Natural killer cell (primary cell): ENCODE results near the gene AJM1. TPM values are rescaled to one million over a fixed set of nuclear protein-coding genes. Genes with fewer than 3 reads are reported as not detected.

Experiments used
- ATAC-seq, 3 donors: fragments of 150-1000 bp in 2 of 3; fragments of 200-7000 bp in 1 of 3; cut with Tn5 transposase; 1 replicate in 1 of 3; 2 replicates in 2 of 3; pipeline ENCODE4 v1.10.0; 2021; ENCODE audit warnings: mild to moderate bottlenecking in 2 of 3, moderate library complexity in 2 of 3
- DNase-seq, 2 donors: peaks; one replicate each; pipeline versions ENCODE4 v3.0.0 to v3.0.0-alpha.2; 2013 to 2021; ENCODE audit warnings: mixed read lengths in 1 of 2
- H3K27ac ChIP-seq: one replicate; pipeline ENCODE4 v1.5.1; 2013; ENCODE audit warnings: mild to moderate bottlenecking, low read length
- H3K27me3 ChIP-seq: one replicate; pipeline ENCODE4 v1.6.1; 2013; ENCODE audit warnings: low read length; ENCODE audit not compliant: control insufficient read depth, insufficient read depth
- H3K36me3 ChIP-seq: one replicate; pipeline ENCODE4 v1.6.1; 2013; ENCODE audit warnings: low read length; ENCODE audit not compliant: control insufficient read depth, insufficient read depth
- H3K4me1 ChIP-seq: one replicate; pipeline ENCODE4 v1.6.1; 2013; ENCODE audit warnings: low read length; ENCODE audit not compliant: control insufficient read depth, insufficient read depth
- H3K4me3 ChIP-seq: one replicate; pipeline ENCODE4 v1.5.1; 2013; ENCODE audit warnings: low read length
- H3K9me3 ChIP-seq: one replicate; pipeline ENCODE4 v1.6.1; 2013; ENCODE audit warnings: low read length; ENCODE audit not compliant: control insufficient read depth, insufficient read depth
- H3K27ac Mint-ChIP-seq, 2 donors: one replicate each; pipeline ENCODE4 v1.8.0; 2022; ENCODE audit warnings: mild to moderate bottlenecking in 2 of 2, mixed read lengths in 2 of 2, moderate library complexity in 1 of 2
- H3K27me3 Mint-ChIP-seq, 2 donors: one replicate each; pipeline ENCODE4 v1.8.0; 2022; ENCODE audit warnings: low read depth in 2 of 2, mixed read lengths in 2 of 2
- H3K36me3 Mint-ChIP-seq: one replicate; pipeline ENCODE4 v1.8.0; 2022; ENCODE audit warnings: mixed read lengths
- H3K4me1 Mint-ChIP-seq, 2 donors: one replicate each; pipeline ENCODE4 v1.8.0; 2022; ENCODE audit warnings: mixed read lengths in 2 of 2
- H3K4me3 Mint-ChIP-seq: one replicate; pipeline ENCODE4 v1.8.0; 2022; ENCODE audit warnings: mild to moderate bottlenecking, moderate library complexity, mixed read lengths
- H3K9me3 Mint-ChIP-seq, 2 donors: one replicate each; pipeline ENCODE4 v1.8.0; 2022; ENCODE audit warnings: mixed read lengths in 2 of 2
- WGBS: methylation state at CpG from one replicate; pipeline ENCODE4 v1.1.7; 2013; ENCODE audit warnings: missing lambda C conversion rate; ENCODE audit not compliant: insufficient coverage; 5-methylcytosine and 5-hydroxymethylcytosine counted together
- intact Hi-C: fragments of 100-400 bp; cut with micrococcal nuclease; formaldehyde crosslinking; loops from one replicate; pipeline ENCODE4 v1.14.2; 2022
- total RNA-seq, 4 donors: library from RNA; stranded (reverse); fragments of 120-200 nt in 1 of 4; gene quantifications; one replicate each; pipeline versions ENCODE4 v1.2.3 to v1.2.4, GENCODE V29; 2013 to 2022
- TF ChIP-seq, protein P1 (sequence below): fragments of 200-600 bp; IDR thresholded peaks from one replicate; pipeline ENCODE4 v1.8.0; 2022; ENCODE audit warnings: antibody characterized with exemption

AJM1 gene
- total RNA-seq, 3 donors from 2014 or later (not counting 1 experiment from before 2014, with no cell fraction given), result 26.6 to 35.6 (median 31.5) TPM

DNA sequence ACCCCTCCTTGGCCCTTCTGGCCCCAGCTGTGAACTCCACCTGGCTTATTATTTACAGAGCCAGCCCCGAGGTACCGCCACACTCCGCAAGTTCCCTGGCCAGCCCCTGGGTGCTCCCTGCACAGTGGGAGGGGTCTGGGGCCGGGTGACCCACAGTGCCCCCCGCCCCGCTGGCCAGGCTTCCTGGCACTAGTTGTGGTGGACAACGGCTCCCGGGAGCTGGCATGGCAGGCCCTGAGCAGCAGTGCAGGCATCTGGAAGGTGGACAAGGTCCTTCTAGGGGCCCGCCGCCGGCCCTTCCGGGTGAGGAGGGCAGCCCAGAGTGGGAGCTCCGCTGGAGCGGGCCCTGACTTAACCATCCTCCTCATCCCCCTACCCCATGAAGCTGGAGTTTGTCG lies 13.8 kb downstream of the AJM1 start:
- ATAC-seq, result no peak
- H3K9me3 ChIP-seq, result no peaks in the 10 kb centered on the region
- Mint-ChIP-seq H3K36me3 (no peaks in the 10 kb centered on the region), H3K27ac (no peak overlapping the region), H3K9me3 (no peaks in the 10 kb centered on the region), H3K4me1 (no peaks in the 10 kb centered on the region), H3K4me3 (no peak overlapping the region), H3K27me3 (no peaks in the 10 kb centered on the region)
- TF ChIP-seq, protein P1, sequence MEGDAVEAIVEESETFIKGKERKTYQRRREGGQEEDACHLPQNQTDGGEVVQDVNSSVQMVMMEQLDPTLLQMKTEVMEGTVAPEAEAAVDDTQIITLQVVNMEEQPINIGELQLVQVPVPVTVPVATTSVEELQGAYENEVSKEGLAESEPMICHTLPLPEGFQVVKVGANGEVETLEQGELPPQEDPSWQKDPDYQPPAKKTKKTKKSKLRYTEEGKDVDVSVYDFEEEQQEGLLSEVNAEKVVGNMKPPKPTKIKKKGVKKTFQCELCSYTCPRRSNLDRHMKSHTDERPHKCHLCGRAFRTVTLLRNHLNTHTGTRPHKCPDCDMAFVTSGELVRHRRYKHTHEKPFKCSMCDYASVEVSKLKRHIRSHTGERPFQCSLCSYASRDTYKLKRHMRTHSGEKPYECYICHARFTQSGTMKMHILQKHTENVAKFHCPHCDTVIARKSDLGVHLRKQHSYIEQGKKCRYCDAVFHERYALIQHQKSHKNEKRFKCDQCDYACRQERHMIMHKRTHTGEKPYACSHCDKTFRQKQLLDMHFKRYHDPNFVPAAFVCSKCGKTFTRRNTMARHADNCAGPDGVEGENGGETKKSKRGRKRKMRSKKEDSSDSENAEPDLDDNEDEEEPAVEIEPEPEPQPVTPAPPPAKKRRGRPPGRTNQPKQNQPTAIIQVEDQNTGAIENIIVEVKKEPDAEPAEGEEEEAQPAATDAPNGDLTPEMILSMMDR, result no peak
- H3K27me3 ChIP-seq, result no peaks in the 10 kb centered on the region
- no peak overlapping the region for H3K4me3 ChIP-seq
- 85% methylated on average over 15 of the region's 15 CpGs for WGBS
- peaks cover 10% of the 10 kb centered on the region for H3K4me1 ChIP-seq
- H3K36me3 ChIP-seq, result peaks cover 3% of the 10 kb centered on the region
- H3K27ac ChIP-seq, result no peak overlapping the region
- DNase-seq, result no peak
- intact Hi-C loops, result no loop called here

DNA sequence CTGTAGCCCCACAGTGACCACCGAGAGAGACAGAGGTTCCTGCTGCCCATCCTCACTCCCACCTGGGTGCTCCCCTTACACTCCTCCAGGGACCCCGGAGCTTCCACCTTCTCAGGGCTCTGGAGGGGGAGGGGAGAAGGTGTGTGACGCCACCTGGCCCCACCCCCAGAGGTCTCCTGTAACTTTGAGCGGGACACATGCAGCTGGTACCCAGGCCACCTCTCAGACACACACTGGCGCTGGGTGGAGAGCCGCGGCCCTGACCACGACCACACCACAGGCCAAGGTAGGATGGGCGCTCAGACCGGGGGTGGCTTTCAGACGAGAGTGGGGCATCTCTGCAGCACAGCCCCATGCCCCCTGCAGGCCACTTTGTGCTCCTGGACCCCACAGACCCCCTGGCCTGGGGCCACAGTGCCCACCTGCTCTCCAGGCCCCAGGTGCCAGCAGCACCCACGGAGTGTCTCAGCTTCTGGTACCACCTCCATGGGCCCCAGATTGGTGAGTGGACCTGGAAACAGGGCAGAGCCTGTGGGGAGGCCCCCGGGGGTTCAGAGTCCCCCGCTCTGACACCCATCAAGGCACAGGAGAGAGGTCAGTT lies 14.4 kb downstream of the AJM1 start:
- 46% methylated on average over 13 of the region's 14 CpGs for WGBS
- no peaks in the 10 kb centered on the region for H3K36me3 Mint-ChIP-seq
- intact Hi-C loops, result no loop called here
- no peak overlapping the region for H3K27ac ChIP-seq
- no peaks in the 10 kb centered on the region for H3K4me1 Mint-ChIP-seq
- ATAC-seq (no peak), DNase-seq (no peak)
- no peaks in the 10 kb centered on the region for H3K27me3 ChIP-seq
- peaks cover 2% of the 10 kb centered on the region for H3K36me3 ChIP-seq
- no peak overlapping the region for H3K4me3 ChIP-seq
- peaks cover 10% of the 10 kb centered on the region for H3K4me1 ChIP-seq
- no peaks in the 10 kb centered on the region for H3K9me3 ChIP-seq
- no peak overlapping the region for H3K27ac Mint-ChIP-seq
- H3K9me3 Mint-ChIP-seq, result no peaks in the 10 kb centered on the region
- no peaks in the 10 kb centered on the region for H3K27me3 Mint-ChIP-seq
- TF ChIP-seq, protein P1, result no peak
- H3K4me3 Mint-ChIP-seq, result no peak overlapping the region

DNA sequence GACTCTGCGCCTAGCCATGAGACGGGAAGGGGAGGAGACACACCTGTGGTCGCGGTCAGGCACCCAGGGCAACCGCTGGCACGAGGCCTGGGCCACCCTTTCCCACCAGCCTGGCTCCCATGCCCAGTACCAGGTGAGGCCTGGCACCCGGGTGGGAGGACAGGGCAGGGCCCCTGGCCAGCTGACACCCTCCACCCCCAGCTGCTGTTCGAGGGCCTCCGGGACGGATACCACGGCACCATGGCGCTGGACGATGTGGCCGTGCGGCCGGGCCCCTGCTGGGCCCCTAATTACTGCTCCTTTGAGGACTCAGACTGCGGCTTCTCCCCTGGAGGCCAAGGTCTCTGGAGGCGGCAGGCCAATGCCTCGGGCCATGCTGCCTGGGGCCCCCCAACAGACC lies 14.9 kb downstream of the AJM1 start:
- ATAC-seq (no peak), DNase-seq (no peak)
- H3K9me3 Mint-ChIP-seq, result no peaks in the 10 kb centered on the region
- H3K36me3 Mint-ChIP-seq, result no peaks in the 10 kb centered on the region
- no peak overlapping the region for H3K4me3 ChIP-seq
- H3K27ac ChIP-seq, result no peak overlapping the region
- peaks cover 10% of the 10 kb centered on the region for H3K4me1 ChIP-seq
- no peaks in the 10 kb centered on the region for H3K27me3 ChIP-seq
- H3K27ac Mint-ChIP-seq, result no peak overlapping the region
- intact Hi-C loops, result no loop called here
- H3K27me3 Mint-ChIP-seq, result no peaks in the 10 kb centered on the region
- no peaks in the 10 kb centered on the region for H3K4me1 Mint-ChIP-seq
- no peaks in the 10 kb centered on the region for H3K9me3 ChIP-seq
- TF ChIP-seq, protein P1, result no peak
- WGBS, result 92% methylated on average over 19 of the region's 19 CpGs
- H3K4me3 Mint-ChIP-seq, result no peak overlapping the region
- peaks cover 7% of the 10 kb centered on the region for H3K36me3 ChIP-seq
